Smooth muscle cell of the brain vasculature (primary cell): ENCODE measurements around the gene ABCG1.

Experiments used
- DNase-seq: peaks from one replicate; pipeline ENCODE4 v3.0.0-alpha.2; 2012; ENCODE audit warnings: low read depth, low spot score

The ABCG1 gene

DNA sequence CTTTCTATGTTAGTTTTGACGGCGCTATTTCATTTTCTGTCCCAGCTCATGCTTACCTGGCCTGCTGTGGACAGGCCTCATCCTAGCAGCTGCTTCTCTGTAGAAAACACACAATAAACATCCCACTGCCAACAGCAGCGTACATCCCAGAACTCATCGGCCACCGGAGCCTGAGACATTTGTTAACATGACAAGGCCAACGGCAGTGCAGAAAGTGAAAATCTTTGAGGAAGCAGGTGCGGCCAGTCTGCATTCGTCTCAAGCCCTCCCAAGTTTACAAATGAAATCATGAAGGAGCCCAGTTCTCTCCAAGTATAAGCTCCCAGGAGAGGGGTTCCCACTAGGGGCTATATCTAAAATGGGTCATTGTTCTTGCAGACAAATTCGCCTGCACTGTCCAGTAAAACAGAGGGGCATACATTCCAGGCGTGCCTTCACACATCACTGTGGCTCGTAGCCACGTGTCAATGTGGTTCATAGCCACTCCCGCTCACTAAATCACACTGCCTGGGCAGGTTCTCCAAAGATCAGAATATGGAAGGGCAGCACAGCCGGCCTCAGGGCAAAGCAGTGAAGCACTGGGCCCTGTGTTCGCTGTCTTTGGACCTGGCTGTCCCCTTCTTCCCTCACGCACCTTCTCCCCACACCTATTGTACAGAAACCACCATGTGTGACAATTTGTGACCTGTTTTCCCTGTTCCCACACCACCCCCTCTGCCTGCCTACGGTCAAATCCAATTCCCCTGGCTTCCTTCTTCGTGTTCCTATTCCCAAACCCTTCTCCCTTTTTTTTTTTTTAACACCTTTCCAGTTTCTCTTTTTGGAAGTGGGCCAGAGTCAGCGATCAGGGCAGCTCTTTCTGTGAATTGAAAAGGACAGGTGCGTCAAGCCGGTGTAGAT lies 27.0 kb upstream of the ABCG1 start:
- no peak for DNase-seq

GRCh38 chr21:42193131-42193671 lies 25.7 kb upstream of the ABCG1 start:
- DNase-seq = peak; percentile 40

GRCh38 chr21:42193721-42194120 lies 25.2 kb upstream of the ABCG1 start:
- no peak for DNase-seq

DNA sequence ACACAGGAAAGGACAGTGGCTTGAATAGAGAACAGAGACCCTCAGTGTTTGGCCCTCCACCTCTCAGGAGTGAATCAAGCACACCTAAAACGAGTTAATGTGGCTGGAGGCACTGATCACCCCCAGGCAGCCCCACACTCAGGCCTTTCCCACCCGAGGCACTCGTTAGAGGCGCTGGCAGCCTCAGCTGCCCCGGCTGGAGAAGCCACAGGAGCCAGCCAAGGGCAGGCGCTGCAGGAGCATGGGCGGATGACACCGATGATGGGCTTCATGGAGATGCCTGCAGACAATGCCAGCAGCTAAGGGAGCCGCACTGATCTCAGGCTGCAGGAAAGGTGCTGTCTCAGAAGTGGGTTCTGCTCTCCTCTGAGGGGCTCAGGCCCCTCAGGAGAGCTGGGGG lies 24.1 kb upstream of the ABCG1 start:
- DNase-seq = no peak

DNA sequence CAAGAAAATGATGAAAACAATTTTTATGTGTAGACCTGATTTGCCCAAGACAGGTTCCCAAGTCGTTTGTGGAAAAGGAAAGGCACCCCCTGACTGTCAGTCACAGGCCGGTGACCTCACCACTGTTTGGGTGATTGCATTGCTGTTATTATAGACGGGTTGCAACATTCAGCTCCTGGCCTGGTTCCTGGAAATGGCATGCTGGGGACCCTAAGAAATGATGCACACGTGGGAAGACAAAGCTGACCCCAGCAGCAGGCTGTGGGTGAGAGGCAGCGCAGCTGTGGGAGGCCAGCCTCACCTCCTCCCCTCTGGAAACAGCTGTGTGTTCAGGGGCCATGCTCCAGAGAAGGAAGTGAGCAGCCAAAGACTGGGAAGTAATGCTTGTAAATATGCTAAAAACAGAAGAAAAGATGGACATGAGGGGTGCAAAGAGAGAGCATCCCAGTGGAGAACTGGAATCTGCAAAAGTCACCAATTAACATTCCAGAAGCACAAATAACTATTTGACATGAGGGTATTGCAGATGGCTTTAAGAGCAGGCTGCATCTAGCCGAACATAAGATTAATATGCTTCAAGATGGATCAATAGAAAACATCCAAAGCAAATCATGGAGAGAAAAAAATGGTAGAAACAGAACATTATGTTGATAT lies 23.4 kb upstream of the ABCG1 start:
- DNase-seq = peak; percentile 85

- DNase-seq = no peak
These were observed 19.7 kb upstream of the ABCG1 start for GRCh38 chr21:42198929-42199867.

GRCh38 chr21:42199868-42200463 lies 19.0 kb upstream of the ABCG1 start:
- no peak for DNase-seq

DNA sequence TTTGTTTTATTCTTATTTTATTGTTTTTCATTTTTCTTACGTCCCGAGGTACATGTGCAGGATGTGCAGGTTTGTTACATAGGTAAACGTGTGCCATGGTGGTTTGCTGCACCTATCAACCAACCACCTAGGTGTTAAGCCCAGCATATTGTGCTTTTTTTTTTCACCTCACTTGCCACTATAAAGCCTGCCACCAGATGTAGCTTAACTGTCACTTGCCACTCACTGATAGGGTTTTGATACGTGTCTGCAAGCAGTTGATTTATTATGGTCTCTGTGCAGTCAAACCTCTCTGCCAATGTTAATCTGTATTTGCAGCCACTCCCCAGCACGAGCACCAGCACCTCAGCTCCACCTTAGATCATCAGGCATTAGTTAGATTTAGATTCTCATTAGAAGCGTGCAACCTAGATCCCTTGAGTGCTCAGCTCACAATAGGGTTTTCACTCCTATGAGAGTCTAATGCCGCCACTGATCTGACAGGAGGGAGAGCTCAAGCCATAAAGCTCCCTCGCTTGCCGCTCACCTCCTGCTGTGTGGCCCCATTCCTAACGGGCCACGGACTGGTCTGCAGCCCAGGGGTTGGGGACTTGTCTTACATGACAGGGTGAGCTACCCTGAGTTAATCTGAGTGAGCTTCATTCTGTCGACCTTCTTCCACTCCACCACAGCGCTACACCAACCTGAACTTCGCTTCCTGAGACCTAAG lies 17.9 kb upstream of the ABCG1 start:
- no peak for DNase-seq

DNA sequence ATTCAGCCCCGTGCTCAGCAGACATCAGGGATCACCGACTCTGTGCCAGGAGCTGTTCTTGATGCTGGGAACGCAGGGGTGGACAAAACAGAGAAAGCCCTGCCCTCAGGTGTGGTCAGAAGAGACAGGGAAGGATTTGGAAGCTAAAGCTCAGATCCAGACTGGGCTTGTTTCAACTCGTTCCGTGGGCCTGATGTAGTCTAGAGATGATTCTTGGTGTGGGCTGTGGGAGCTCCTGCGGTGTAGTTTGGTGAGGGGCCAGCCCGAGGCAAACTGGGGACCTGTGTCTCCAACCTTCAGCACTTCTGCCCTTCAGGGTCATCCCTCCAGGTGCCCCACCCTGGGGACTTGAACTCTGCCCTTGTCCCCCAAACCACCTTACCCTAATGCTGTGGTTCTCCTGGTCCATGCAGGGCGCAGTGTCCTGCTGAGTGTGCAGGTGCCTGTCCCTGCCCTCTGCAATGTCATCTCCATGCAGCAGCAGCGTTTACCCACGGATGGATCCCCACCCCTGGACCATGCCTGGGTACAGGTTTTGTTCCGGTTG lies 17.3 kb upstream of the ABCG1 start:
- no peak for DNase-seq

GRCh38 chr21:42202321-42202720 lies 16.6 kb upstream of the ABCG1 start:
- DNase-seq = no peak

DNA sequence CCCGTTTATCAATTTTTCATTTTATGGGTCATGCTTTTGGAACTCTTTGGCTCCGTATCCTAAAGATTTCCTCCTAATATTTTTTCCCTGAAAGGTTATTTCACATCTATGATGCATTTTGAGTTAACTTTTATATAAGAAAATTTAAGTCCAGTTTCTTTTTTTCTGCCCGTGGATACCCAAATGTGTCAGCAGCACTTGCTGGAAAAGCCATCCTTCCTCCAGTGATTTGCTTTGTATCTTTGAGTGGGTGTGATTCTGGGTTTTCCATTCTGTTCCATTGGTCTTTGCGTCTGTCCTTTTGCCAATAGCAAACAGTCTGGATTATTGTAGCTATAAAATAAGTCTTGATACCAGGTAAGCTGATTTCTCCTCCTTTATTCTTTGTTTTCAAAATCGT lies 15.6 kb upstream of the ABCG1 start:
- DNase-seq = no peak

DNA sequence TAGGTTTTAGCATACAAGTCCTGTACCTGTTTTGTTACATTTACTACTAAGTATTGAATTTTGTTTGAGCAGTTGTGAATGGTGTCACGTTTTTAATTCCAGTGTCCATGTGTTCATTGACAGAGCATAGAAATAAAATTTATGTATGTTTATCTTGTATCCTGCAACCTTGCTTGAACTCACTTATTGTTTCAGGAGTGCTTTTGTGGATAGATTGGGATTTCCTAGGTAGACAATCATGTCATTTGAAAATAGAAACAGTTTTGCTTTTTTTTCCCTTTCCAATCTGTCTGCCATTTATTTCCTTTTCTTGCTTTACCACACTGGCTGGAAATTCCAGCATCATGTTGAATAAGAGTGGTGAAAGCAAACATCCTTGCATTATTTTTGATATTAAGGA lies 15.0 kb upstream of the ABCG1 start:
- no peak for DNase-seq

DNA sequence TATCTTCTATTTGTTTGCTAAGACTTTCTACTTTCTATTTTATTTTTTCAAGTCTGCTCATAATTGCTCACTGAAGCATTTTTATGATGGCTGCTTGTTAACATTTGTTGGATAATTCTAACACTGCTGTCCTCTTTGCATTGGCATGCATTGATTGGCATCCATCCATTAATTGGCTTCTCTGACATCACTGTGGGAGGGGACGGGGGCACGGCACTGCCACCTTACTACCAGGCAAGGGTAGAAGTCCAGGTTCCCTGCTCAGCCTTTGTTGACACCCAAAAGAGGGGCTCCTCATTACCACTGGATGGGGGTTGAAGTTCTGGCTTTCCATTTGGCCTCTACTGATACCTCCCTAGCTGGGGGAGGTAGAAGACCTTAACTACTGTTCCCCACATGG lies 11.5 kb upstream of the ABCG1 start:
- DNase-seq = no peak

DNA sequence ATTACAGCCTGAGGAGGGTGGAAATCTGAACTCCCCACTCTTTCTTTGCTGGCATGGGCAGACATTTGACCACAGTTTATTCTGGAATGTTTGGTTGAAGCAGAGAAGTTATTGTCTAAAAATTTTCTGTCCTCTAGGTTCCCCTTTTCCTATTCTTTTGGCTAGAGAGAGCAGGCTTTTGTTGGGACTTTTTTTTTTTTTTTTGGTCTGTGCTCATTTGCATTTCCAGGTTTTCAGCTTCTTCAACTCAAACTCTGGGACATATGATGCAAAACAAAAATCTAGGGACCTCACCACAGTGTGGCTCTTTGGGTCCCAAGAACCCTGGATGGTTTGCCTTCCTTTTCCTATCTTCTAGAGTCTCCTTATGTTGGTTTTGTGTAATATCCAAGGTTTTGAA lies 10.9 kb upstream of the ABCG1 start:
- DNase-seq = no peak

GRCh38 chr21:42208801-42209490 lies 10.0 kb upstream of the ABCG1 start:
- DNase-seq = no peak

GRCh38 chr21:42209801-42210479 lies 9.0 kb upstream of the ABCG1 start:
- DNase-seq = no peak

DNA sequence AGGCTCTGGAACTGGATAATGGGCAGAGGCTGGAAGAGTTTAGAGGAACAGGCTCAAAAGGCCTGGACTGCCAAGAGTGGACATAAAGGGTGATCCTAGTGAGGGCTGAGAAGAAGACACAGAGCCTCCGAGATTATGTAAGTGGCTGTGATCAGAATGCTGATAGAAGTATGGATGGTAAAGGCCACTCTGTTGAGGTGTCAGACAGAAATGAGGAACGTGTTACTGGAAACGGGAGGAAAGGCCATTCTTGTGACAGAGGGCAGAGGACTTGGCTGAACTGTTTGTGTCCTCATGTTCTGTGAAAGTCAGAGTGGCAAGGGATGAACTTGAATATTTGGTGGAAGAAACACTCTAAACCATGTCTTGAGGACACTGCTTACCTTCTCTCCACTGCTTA lies 6.7 kb upstream of the ABCG1 start:
- no peak for DNase-seq

GRCh38 chr21:42213082-42213774 lies 5.7 kb upstream of the ABCG1 start:
- no peak for DNase-seq
